Measurements from ENCODE around the gene ACACA.

DNA sequence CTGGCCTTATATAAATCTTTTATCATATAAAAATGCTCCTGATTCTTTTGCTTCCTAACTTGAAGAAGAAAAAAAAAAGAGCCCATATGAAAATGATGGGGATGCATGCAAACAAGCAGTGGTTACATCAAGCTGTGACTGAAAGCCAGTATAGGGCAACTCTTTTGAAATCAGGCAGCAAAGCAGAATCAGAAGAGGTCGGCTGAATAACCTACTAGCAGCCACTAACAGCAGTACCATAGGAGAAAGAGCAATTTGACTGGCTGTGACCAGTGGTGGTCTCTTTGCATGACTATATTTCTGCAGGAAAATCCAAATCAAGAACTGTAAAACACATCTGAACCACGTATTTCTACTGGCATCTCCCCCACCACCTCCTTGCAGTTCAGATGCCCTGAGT lies 192.7 kb downstream of the ACACA start:
- TF ChIP-seq SMC3 (conservative IDR thresholded peaks at IDR 0.05; ENCODE audit: insufficient read depth, low read depth, low read length) = no peak
- no peak for TF ChIP-seq JUN (IDR thresholded peaks at IDR 0.05; ENCODE audit: borderline replicate concordance, low read depth, low read length)
- TF ChIP-seq JUN (CRISPR knock-in tag; IDR thresholded peaks at IDR 0.05; ENCODE audit: borderline replicate concordance) = no peak
- no peak for TF ChIP-seq RAD21 (CRISPR knock-in tag; conservative IDR thresholded peaks at IDR 0.05 in 1 of 2, IDR thresholded peaks at IDR 0.05 in 1 of 2)
- TF ChIP-seq GATAD2A (IDR thresholded peaks at IDR 0.05) = no peak
- no peak for TF ChIP-seq ZNF253 (CRISPR knock-in tag; conservative IDR thresholded peaks at IDR 0.05)
- TF ChIP-seq POLR2A (conservative IDR thresholded peaks at IDR 0.05) = no peak
- no peak for TF ChIP-seq TCF7L2 (IDR thresholded peaks at IDR 0.05; ENCODE audit: low read depth, low read length)
- no peak for TF ChIP-seq PHF20 (IDR thresholded peaks at IDR 0.05; ENCODE audit: partially characterized antibody)
- TF ChIP-seq PRPF4 (IDR thresholded peaks at IDR 0.05; ENCODE audit: insufficient read depth, low read depth, low read length, poor library complexity, severe bottlenecking) = no peak

All from K562 (cell line).